ENCODE results near the gene NPAS3.

GRCh38 chr14:33555710-33556350 lies 617.2 kb downstream of the NPAS3 start:
- TF ChIP-seq POLR2A (IDR thresholded peaks at IDR 0.05; ENCODE audit: low read depth, low read length) (no peak), POLR2AphosphoS5 (IDR thresholded peaks at IDR 0.05; ENCODE audit: low read depth, low read length) (no peak), TAF1 (IDR thresholded peaks at IDR 0.05; ENCODE audit: low read depth, low read length) (no peak), POU2F2 (IDR thresholded peaks at IDR 0.05; ENCODE audit: low read depth, low read length) (no peak), SPI1 (IDR thresholded peaks at IDR 0.05; ENCODE audit: low read depth, low read length) (no peak)
